HCT116 (cell line): ENCODE measurements around the gene FOXA2. TPM values are rescaled to one million over a fixed set of nuclear protein-coding genes. Genes with fewer than 3 reads are reported as not detected.

Experiments used
- ATAC-seq: fragments of 200-7000 bp; cut with Tn5 transposase; 2 replicates; pipeline ENCODE4 v1.9.1; 2020; ENCODE audit warnings: mild to moderate bottlenecking, moderate library complexity
- BruUV-seq: library from RNA; stranded (reverse); fragments of 400-500 nt; replicated peaks from 2 replicates; lab custom pipeline; 2021; lab: Mats Ljungman, UMichigan
- CTCF ChIA-PET: fragments of 300-600 bp; sonication (Branson Sonifier 250); formaldehyde crosslinking; loops from one replicate; lab custom pipeline; 2021; ENCODE audit warnings: antibody characterized with exemption; lab: Charles Lee
- POLR2A ChIA-PET: fragments of 300-600, 350-600 bp; sonication (Branson Sonifier 250); formaldehyde crosslinking; loops from one replicate; lab custom pipeline; 2021; ENCODE audit warnings: antibody characterized with exemption; lab: Charles Lee
- RAD21 ChIA-PET, 2 experiments: fragments of 300-600 bp; sonication (Branson Sonifier 250); formaldehyde crosslinking; loops; one replicate each; lab custom pipeline; 2023; ENCODE audit warnings: low total read pairs in 2 of 2; ENCODE audit not compliant: uncharacterized antibody in 2 of 2, unreplicated experiment in 2 of 2, low non-redundant PET in 1 of 2; lab: Charles Lee
- DNase-seq: peaks from one replicate; pipeline ENCODE4 v3.0.0-alpha.2; 2010; ENCODE audit warnings: low read depth, low spot score
- H2AFZ ChIP-seq: fragments of 200-600 bp; shearing (Covaris generic), sonication (generic); 2 replicates; pipeline ENCODE4 v1.6.1; 2017; ENCODE audit warnings: low read depth, mixed run types, mixed read lengths, antibody characterized with exemption, low read length; ENCODE audit not compliant: poor library complexity, severe bottlenecking
- H3K27ac ChIP-seq: 2 replicates; pipeline ENCODE4 v1.5.1; 2012; ENCODE audit warnings: low read depth, low read length
- H3K27me3 ChIP-seq: fragments of 200-600 bp; sonication (generic); 2 replicates; pipeline ENCODE4 v1.6.1; 2016; ENCODE audit warnings: mixed run types, low read length, mixed read lengths; ENCODE audit not compliant: insufficient read depth
- H3K36me3 ChIP-seq, 2 experiments: fragments of 200-500 bp in 1 of 2; fragments of 200-600 bp in 1 of 2; sonication (Bioruptor generic) in 1 of 2; sonication (generic) in 1 of 2; 2 replicates each; pipeline versions ENCODE4 v1.5.1 to v1.6.1; 2014 to 2016; ENCODE audit warnings: low read length in 2 of 2, inconsistent platforms in 1 of 2, mixed read lengths in 1 of 2, mixed run types in 1 of 2; ENCODE audit not compliant: insufficient read depth in 2 of 2, control insufficient read depth in 1 of 2
- H3K4me1 ChIP-seq, 2 experiments: fragments of 200-600 bp in 1 of 2; sonication (generic) in 1 of 2; 2 replicates each; pipeline versions ENCODE4 v1.5.1 to v1.6.1; 2012 to 2017; ENCODE audit warnings: low read length in 2 of 2, inconsistent platforms in 1 of 2, mild to moderate bottlenecking in 1 of 2, mixed read lengths in 1 of 2, mixed run types in 1 of 2, moderate library complexity in 1 of 2; ENCODE audit not compliant: insufficient read depth in 2 of 2, control insufficient read depth in 1 of 2
- H3K4me2 ChIP-seq: fragments of 200-600 bp; sonication (generic); 2 replicates; pipeline ENCODE4 v1.6.1; 2017; ENCODE audit warnings: mixed run types, low read length, mixed read lengths
- H3K4me3 ChIP-seq, 2 experiments: fragments of 200-600 bp in 1 of 2; sonication (generic) in 1 of 2; replicated peaks in 1 of 2; 2 replicates each; pipeline ENCODE4 v1.5.1; 2011 to 2016; ENCODE audit warnings: low read length in 2 of 2, control low read depth in 1 of 2, low read depth in 1 of 2, mild to moderate bottlenecking in 1 of 2, mixed read lengths in 1 of 2, mixed run types in 1 of 2
- H3K79me2 ChIP-seq: fragments of 200-600 bp; sonication (generic); 2 replicates; pipeline ENCODE4 v1.6.1; 2017; ENCODE audit warnings: mild to moderate bottlenecking, mixed run types, low read length, moderate library complexity, mixed read lengths; ENCODE audit not compliant: insufficient read depth
- H3K9ac ChIP-seq: fragments of 200-600 bp; sonication (generic); 2 replicates; pipeline ENCODE4 v1.6.1; 2016; ENCODE audit warnings: low read length, mixed read lengths
- H3K9me2 ChIP-seq: fragments of 200-600 bp; sonication (generic), shearing (Covaris generic); 2 replicates; pipeline ENCODE4 v1.6.1; 2017; ENCODE audit warnings: mixed run types, mild to moderate bottlenecking, moderate library complexity; ENCODE audit not compliant: insufficient read depth
- H3K9me3 ChIP-seq, 2 experiments: fragments of 200-500 bp in 1 of 2; fragments of 200-600 bp in 1 of 2; sonication (Bioruptor generic) in 1 of 2; sonication (generic) in 1 of 2; 2 replicates each; pipeline ENCODE4 v1.6.1; 2014 to 2017; ENCODE audit warnings: low read length in 2 of 2, mixed read lengths in 2 of 2, inconsistent platforms in 1 of 2, low read depth in 1 of 2, mild to moderate bottlenecking in 1 of 2, mixed run types in 1 of 2, moderate library complexity in 1 of 2; ENCODE audit not compliant: control insufficient read depth in 1 of 2, insufficient read depth in 1 of 2
- H4K20me1 ChIP-seq: fragments of 200-600 bp; sonication (generic), shearing (Covaris generic); 2 replicates; pipeline ENCODE4 v1.6.1; 2017; ENCODE audit warnings: mixed run types, mild to moderate bottlenecking, moderate library complexity; ENCODE audit not compliant: insufficient read depth
- ATF3 ChIP-seq: IDR thresholded peaks from 2 replicates; pipeline ENCODE4 v1.6.1; 2012
- CTCF ChIP-seq, 3 experiments: fragments of 200-600 bp in 1 of 3; sonication (generic) in 1 of 3; IDR thresholded peaks in 2 of 3; conservative IDR thresholded peaks in 1 of 3; 2 replicates each; pipeline ENCODE4 v1.5.1; 2012 to 2017; ENCODE audit warnings: low read depth in 2 of 3, low read length in 2 of 3, antibody characterized with exemption in 1 of 3, borderline replicate concordance in 1 of 3, control low read depth in 1 of 3, mild to moderate bottlenecking in 1 of 3, mixed read lengths in 1 of 3, mixed run types in 1 of 3, moderate library complexity in 1 of 3; ENCODE audit not compliant: insufficient read depth in 1 of 3
- EGR1 ChIP-seq: IDR thresholded peaks from 2 replicates; pipeline ENCODE4 v1.6.1; 2012; ENCODE audit warnings: low read depth
- ELF1 ChIP-seq: IDR thresholded peaks from 2 replicates; pipeline ENCODE4 v1.6.1; 2012; ENCODE audit warnings: low read depth, borderline replicate concordance
- EZH2 ChIP-seq: fragments of 200-600 bp; sonication (generic); IDR thresholded peaks from 2 replicates; pipeline ENCODE4 v1.6.1; 2017; ENCODE audit warnings: antibody characterized with exemption, mixed run types
- FOSL1 ChIP-seq: IDR thresholded peaks from 2 replicates; pipeline ENCODE4 v1.6.1; 2012; ENCODE audit warnings: low read depth
- JUND ChIP-seq: IDR thresholded peaks from 2 replicates; pipeline ENCODE4 v1.6.1; 2012
- MAX ChIP-seq: IDR thresholded peaks from 2 replicates; pipeline ENCODE4 v1.6.1; 2012
- POLR2AphosphoS5 ChIP-seq: IDR thresholded peaks from 2 replicates; pipeline ENCODE4 v1.6.1; 2011; ENCODE audit warnings: mild to moderate bottlenecking, low read depth, low read length, moderate library complexity
- RAD21 ChIP-seq: IDR thresholded peaks from 2 replicates; pipeline ENCODE4 v1.6.1; 2012; ENCODE audit warnings: low read depth, mild to moderate bottlenecking
- REST ChIP-seq: IDR thresholded peaks from 2 replicates; pipeline ENCODE4 v1.6.1; 2012; ENCODE audit warnings: low read depth
- SIN3A ChIP-seq: IDR thresholded peaks from 2 replicates; pipeline ENCODE4 v1.6.1; 2012; ENCODE audit warnings: low read depth
- SRF ChIP-seq: IDR thresholded peaks from 2 replicates; pipeline ENCODE4 v1.6.1; 2012; ENCODE audit warnings: low read depth
- TCF7L2 ChIP-seq: IDR thresholded peaks from 2 replicates; pipeline ENCODE4 v1.7.0; 2011; ENCODE audit warnings: borderline replicate concordance, inconsistent platforms; ENCODE audit not compliant: insufficient read depth, insufficient read length; ENCODE audit errors: extremely low read depth
- YY1 ChIP-seq: IDR thresholded peaks from 2 replicates; pipeline ENCODE4 v1.6.1; 2011; ENCODE audit warnings: low read length, low read depth, moderate library complexity, mild to moderate bottlenecking; ENCODE audit not compliant: insufficient replicate concordance; ENCODE audit errors: extremely low read depth
- ZBTB33 ChIP-seq: IDR thresholded peaks from 2 replicates; pipeline ENCODE4 v1.6.1; 2011; ENCODE audit warnings: mild to moderate bottlenecking, low read length, moderate library complexity; ENCODE audit not compliant: insufficient replicate concordance; ENCODE audit errors: extremely low read depth
- ZFX ChIP-seq: fragments of 450-650 bp; IDR thresholded peaks from 2 replicates; pipeline ENCODE4 v1.6.1; 2017
- intact Hi-C: fragments of 100-400 bp; cut with micrococcal nuclease; formaldehyde crosslinking; loops from 2 replicates; pipeline ENCODE4 v1.10.0; 2022
- total RNA-seq: library from RNA; stranded (reverse); gene quantifications from one replicate; pipeline ENCODE4 v1.2.1, GENCODE V29; 2021; ENCODE audit not compliant: unreplicated experiment

Gene FOXA2
- total RNA-seq, 1 experiment from 2014 or later, result 0.10 TPM

- Histone ChIP-seq H3K36me3 (no peaks in the 10 kb centered on the region), H3K9me2 (no peaks in the 10 kb centered on the region), H3K27ac (no peak overlapping the region), H3K79me2 (no peaks in the 10 kb centered on the region), H3K27me3 (peaks cover 25% of the 10 kb centered on the region)
- TF ChIP-seq ATF3 (no peak), YY1 (no peak), ZBTB33 (no peak), TCF7L2 (no peak), ELF1 (no peak), SIN3A (no peak), FOSL1 (no peak), EZH2 (no peak), JUND (no peak), MAX (no peak), SRF (no peak), REST (no peak), CTCF (IDR thresholded peaks at IDR 0.05 in 2 of 3, conservative IDR thresholded peaks at IDR 0.05 in 1 of 3; ENCODE audit: borderline replicate concordance in 1 of 3, insufficient read depth in 1 of 3, low read depth in 2 of 3, low read length in 2 of 3) (no peak), EGR1 (no peak), POLR2AphosphoS5 (no peak), ZFX (no peak), RAD21 (no peak)
- TF ChIP-seq, all 23 proteins: peak for 0
- intact Hi-C loops, result no loop called here
- Histone ChIP-seq H3K4me1 (no peaks in the 10 kb centered on the region), H3K4me3 (no peak overlapping the region), H3K9me3 (no peaks in the 10 kb centered on the region), H3K4me2 (no peak overlapping the region), H3K9ac (no peak overlapping the region), H4K20me1 (no peaks in the 10 kb centered on the region), H2AFZ (no peak overlapping the region)
- ChIA-PET RAD21 (no interaction called here), POLR2A (no interaction called here), CTCF (no interaction called here)
- ATAC-seq (no peak), DNase-seq (no peak)
- no TSS peak for BruUV-seq
These were observed 39.9 kb downstream of the FOXA2 start for GRCh38 chr20:22544462-22544861.
